SK-N-SH (cell line): ENCODE measurements around the gene FIGN. TPM values are rescaled to one million over a fixed set of nuclear protein-coding genes. Genes with fewer than 3 reads are reported as not detected.

Experiments used
- CTCF ChIA-PET: fragments of 300-600, 350-600 bp; formaldehyde crosslinking; extraction: SDS; loops from one replicate; lab custom pipeline; 2021; lab: Yijun Ruan, JAX
- POLR2A ChIA-PET: fragments of 350-600 bp; sonication (Branson Sonifier 250); formaldehyde crosslinking; extraction: SDS; loops from one replicate; lab custom pipeline; 2020; ENCODE audit warnings: antibody characterized with exemption, inconsistent platforms; lab: Yijun Ruan, JAX
- DNase-seq: peaks from one replicate; pipeline ENCODE4 v3.0.0; 2012
- H2AFZ ChIP-seq: fragments of 200-600 bp; sonication (generic); 2 replicates; pipeline ENCODE4 v1.8.1; 2016; ENCODE audit warnings: antibody characterized with exemption, mild to moderate bottlenecking, low read depth
- H3F3A ChIP-seq: fragments of 200-600 bp; sonication (generic); replicated peaks from 2 replicates; pipeline ENCODE3; 2016; ENCODE audit warnings: antibody characterized with exemption, mild to moderate bottlenecking; ENCODE audit not compliant: insufficient read depth
- H3K27ac ChIP-seq, 2 experiments: fragments of 200-500 bp in 1 of 2; fragments of 200-600 bp in 1 of 2; sonication (Bioruptor generic) in 1 of 2; sonication (generic), shearing (Covaris generic) in 1 of 2; 2 replicates each; pipeline versions ENCODE4 v1.5.1 to v1.6.1; 2014 to 2016; ENCODE audit warnings: low read depth in 2 of 2, inconsistent platforms in 1 of 2, low read length in 1 of 2, mild to moderate bottlenecking in 1 of 2, mixed read lengths in 1 of 2
- H3K27me3 ChIP-seq: fragments of 200-600 bp; sonication (generic), shearing (Covaris generic); 2 replicates; pipeline ENCODE4 v1.6.1; 2016; ENCODE audit warnings: mixed run types; ENCODE audit not compliant: insufficient read depth
- H3K36me3 ChIP-seq, 2 experiments: fragments of 200-500 bp in 1 of 2; fragments of 200-600 bp in 1 of 2; sonication (Bioruptor generic) in 1 of 2; sonication (generic) in 1 of 2; replicated peaks in 1 of 2; 2 replicates each; pipeline versions ENCODE3 to v1.5.1; 2014 to 2016; ENCODE audit warnings: low read length in 1 of 2, mild to moderate bottlenecking in 1 of 2; ENCODE audit not compliant: insufficient read depth in 2 of 2, control insufficient read depth in 1 of 2
- H3K4me1 ChIP-seq, 2 experiments: fragments of 200-500 bp in 1 of 2; fragments of 200-600 bp in 1 of 2; sonication (Bioruptor generic) in 1 of 2; sonication (generic), shearing (Covaris generic) in 1 of 2; 2 replicates each; pipeline versions ENCODE4 v1.5.1 to v1.6.1; 2014 to 2016; ENCODE audit warnings: low read depth in 1 of 2, low read length in 1 of 2, mixed run types in 1 of 2; ENCODE audit not compliant: insufficient read depth in 2 of 2, control insufficient read depth in 1 of 2
- H3K4me2 ChIP-seq: fragments of 200-600 bp; sonication (generic), shearing (Covaris generic); 2 replicates; pipeline ENCODE4 v1.6.1; 2017; ENCODE audit warnings: mixed run types
- H3K4me3 ChIP-seq, 2 experiments: fragments of 200-500 bp in 1 of 2; fragments of 200-600 bp in 1 of 2; sonication (Bioruptor generic) in 1 of 2; sonication (generic), shearing (Covaris generic) in 1 of 2; 2 replicates each; pipeline versions ENCODE4 v1.5.1 to v1.8.1; 2014 to 2016; ENCODE audit warnings: low read depth in 2 of 2, inconsistent platforms in 1 of 2, low read length in 1 of 2, mild to moderate bottlenecking in 1 of 2, mixed read lengths in 1 of 2, moderate library complexity in 1 of 2
- H3K79me2 ChIP-seq: fragments of 200-600 bp; sonication (generic); 2 replicates; pipeline ENCODE4 v1.8.1; 2017; ENCODE audit warnings: mild to moderate bottlenecking; ENCODE audit not compliant: insufficient read depth
- H3K9ac ChIP-seq: fragments of 200-600 bp; sonication (generic); 2 replicates; pipeline ENCODE4 v1.6.1; 2017; ENCODE audit warnings: mixed run types
- H3K9me2 ChIP-seq: fragments of 200-600 bp; sonication (generic); 2 replicates; pipeline ENCODE4 v1.6.1; 2017; ENCODE audit warnings: mixed run types
- H3K9me3 ChIP-seq: fragments of 200-600 bp; sonication (generic); 2 replicates; pipeline ENCODE4 v1.6.1; 2017; ENCODE audit warnings: mixed run types, mild to moderate bottlenecking, moderate library complexity
- H4K20me1 ChIP-seq: fragments of 200-600 bp; sonication (generic); 2 replicates; pipeline ENCODE4 v1.6.1; 2017; ENCODE audit warnings: mild to moderate bottlenecking, mixed run types; ENCODE audit not compliant: insufficient read depth
- CHD2 ChIP-seq: fragments of 150-350 bp; IDR thresholded peaks from 2 replicates; pipeline ENCODE4 v1.6.1; 2018; ENCODE audit warnings: low read length; ENCODE audit not compliant: partially characterized antibody
- ELF1 ChIP-seq: IDR thresholded peaks from 2 replicates; pipeline ENCODE4 v1.4.0; 2012
- EP300 ChIP-seq, 2 experiments: IDR thresholded peaks; 2 replicates each; pipeline versions ENCODE4 v1.4.0 to v1.6.1; 2012; ENCODE audit warnings: borderline replicate concordance in 1 of 2, low read depth in 1 of 2, low read length in 1 of 2
- FOSL2 ChIP-seq: IDR thresholded peaks from 2 replicates; pipeline ENCODE4 v1.4.0; 2012; ENCODE audit warnings: low read depth, mild to moderate bottlenecking, moderate library complexity, borderline replicate concordance
- FOXM1 ChIP-seq: IDR thresholded peaks from 2 replicates; pipeline ENCODE4 v1.4.0; 2012; ENCODE audit warnings: low read depth, mild to moderate bottlenecking
- GABPA ChIP-seq: IDR thresholded peaks from 2 replicates; pipeline ENCODE4 v1.4.0; 2012; ENCODE audit warnings: low read depth, mild to moderate bottlenecking
- GATA2 ChIP-seq: sonication (generic); formaldehyde crosslinking; IDR thresholded peaks from 2 replicates; pipeline ENCODE4 v1.5.0; 2020; ENCODE audit warnings: mild to moderate bottlenecking, missing genetic modification reagents
- JUND ChIP-seq: IDR thresholded peaks from 2 replicates; pipeline ENCODE4 v1.4.0; 2012
- MEF2A ChIP-seq: IDR thresholded peaks from 2 replicates; pipeline ENCODE4 v1.4.0; 2012; ENCODE audit warnings: low read depth, borderline replicate concordance
- NFIC ChIP-seq: IDR thresholded peaks from 2 replicates; pipeline ENCODE4 v1.4.0; 2012; ENCODE audit warnings: borderline replicate concordance
- POLR2AphosphoS5 ChIP-seq: IDR thresholded peaks from 2 replicates; pipeline ENCODE4 v1.6.1; 2012; ENCODE audit warnings: low read depth, low read length
- RCOR1 ChIP-seq: fragments of 150-350 bp; IDR thresholded peaks from 2 replicates; pipeline ENCODE4 v1.6.1; 2017; ENCODE audit warnings: antibody characterized with exemption, low read length
- RXRA ChIP-seq: IDR thresholded peaks from 2 replicates; pipeline ENCODE4 v1.4.0; 2012; ENCODE audit warnings: low read depth, mild to moderate bottlenecking, borderline replicate concordance
- TAF1 ChIP-seq: IDR thresholded peaks from 2 replicates; pipeline ENCODE4 v1.6.1; 2012; ENCODE audit warnings: low read depth, mild to moderate bottlenecking, low read length, moderate library complexity, borderline replicate concordance
- TCF12 ChIP-seq: IDR thresholded peaks from 2 replicates; pipeline ENCODE4 v1.4.0; 2012
- TEAD4 ChIP-seq: IDR thresholded peaks from 2 replicates; pipeline ENCODE4 v1.4.0; 2012; ENCODE audit warnings: mild to moderate bottlenecking, borderline replicate concordance; ENCODE audit not compliant: insufficient read depth
- WGBS: methylation state at CpG from one replicate; pipeline ENCODE4 v1.1.6; 2017; ENCODE audit warnings: low lambda C conversion rate; 5-methylcytosine and 5-hydroxymethylcytosine counted together
- polyA plus RNA-seq, 3 experiments: library from polyadenylated mRNA; depleted of rRNA; stranded (reverse); fragments of >200 nt; gene quantifications; 2 replicates each; pipeline ENCODE4 v1.2.3, GENCODE V29; 2012
- TF ChIP-seq, protein P1 (sequence below): IDR thresholded peaks from 2 replicates; pipeline ENCODE4; 2012

The FIGN gene
- polyA plus RNA-seq, 1 of the 3 experiments (the other 2 are of a cell fraction), result 0.74 TPM

DNA sequence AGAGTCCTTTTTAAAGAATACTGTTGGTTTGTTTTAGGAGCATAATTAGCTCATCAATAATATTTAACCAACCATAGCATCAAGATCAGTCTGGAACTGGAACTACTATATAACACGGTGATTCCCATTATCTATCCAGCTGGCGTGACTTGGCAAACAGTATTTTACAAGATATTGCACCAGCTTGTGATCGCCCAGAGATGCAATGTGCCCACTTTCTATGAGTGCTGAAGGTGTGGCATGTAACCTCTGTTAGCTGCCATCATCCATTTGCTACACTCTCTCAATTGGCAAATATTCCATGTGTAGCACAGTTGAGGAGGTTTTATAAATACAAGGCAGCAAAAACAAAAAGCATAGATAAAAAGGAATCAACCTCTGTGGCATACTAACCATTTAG is 64.9 kb downstream of the FIGN start:
- Histone ChIP-seq H3K27ac (no peak overlapping the region), H3K9me2 (no peaks in the 10 kb centered on the region), H2AFZ (no peak overlapping the region), H3K27me3 (no peaks in the 10 kb centered on the region), H3K4me3 (no peak overlapping the region), H3F3A (peaks cover 6% of the 10 kb centered on the region), H4K20me1 (no peaks in the 10 kb centered on the region), H3K4me2 (no peak overlapping the region), H3K36me3 (no peaks in the 10 kb centered on the region), H3K4me1 (peaks cover 0 to 2% of the 10 kb centered on the region in 2 experiments; a peak in 3 of 4 replicates), H3K79me2 (no peaks in the 10 kb centered on the region), H3K9ac (no peak overlapping the region), H3K9me3 (no peaks in the 10 kb centered on the region)
- POLR2A ChIA-PET, result no interaction called here
- TF ChIP-seq MEF2A (no peak), POLR2AphosphoS5 (no peak)
- WGBS, result 92% methylated on average over 3 of the region's 3 CpGs
- CTCF ChIA-PET, result interaction anchor here (0.6 to 1.1 kb wide), 4 partner anchors 13 to 60 kb away, joined by 3 read pairs; no protein-coding TSS in a partner anchor
- no peak for DNase-seq

DNA sequence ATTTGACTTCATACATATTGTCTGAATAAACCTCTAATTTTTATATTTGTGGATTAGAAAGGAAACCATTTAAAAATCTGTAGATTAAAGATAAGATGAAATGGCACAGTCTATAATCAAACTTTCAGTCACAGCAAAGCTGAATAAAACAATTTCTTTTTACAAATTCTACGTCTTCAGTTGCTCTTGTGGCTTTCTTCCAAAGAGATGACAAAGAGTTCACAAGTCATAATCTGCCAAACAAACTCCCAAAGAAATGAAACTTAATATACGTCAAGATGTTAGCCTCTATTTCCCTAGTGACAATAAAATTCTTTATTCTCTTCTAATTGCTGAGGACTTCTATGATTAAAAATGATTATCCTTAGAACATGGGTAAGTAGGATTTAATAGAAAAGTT is 66.3 kb downstream of the FIGN start:
- Histone ChIP-seq H3K4me3 (no peak overlapping the region), H3K9me3 (no peaks in the 10 kb centered on the region), H3K4me1 (peaks cover 0 to 14% of the 10 kb centered on the region in 2 experiments; a peak in 3 of 4 replicates), H3K79me2 (no peaks in the 10 kb centered on the region), H3K27ac (no peak overlapping the region), H4K20me1 (no peaks in the 10 kb centered on the region), H3K36me3 (no peaks in the 10 kb centered on the region), H3K4me2 (no peak overlapping the region), H3K9me2 (no peaks in the 10 kb centered on the region), H3F3A (peaks cover 6% of the 10 kb centered on the region), H3K27me3 (no peaks in the 10 kb centered on the region), H2AFZ (no peak overlapping the region), H3K9ac (no peak overlapping the region)
- CTCF ChIA-PET, result no interaction called here
- POLR2A ChIA-PET, result no interaction called here
- TF ChIP-seq, protein P1, sequence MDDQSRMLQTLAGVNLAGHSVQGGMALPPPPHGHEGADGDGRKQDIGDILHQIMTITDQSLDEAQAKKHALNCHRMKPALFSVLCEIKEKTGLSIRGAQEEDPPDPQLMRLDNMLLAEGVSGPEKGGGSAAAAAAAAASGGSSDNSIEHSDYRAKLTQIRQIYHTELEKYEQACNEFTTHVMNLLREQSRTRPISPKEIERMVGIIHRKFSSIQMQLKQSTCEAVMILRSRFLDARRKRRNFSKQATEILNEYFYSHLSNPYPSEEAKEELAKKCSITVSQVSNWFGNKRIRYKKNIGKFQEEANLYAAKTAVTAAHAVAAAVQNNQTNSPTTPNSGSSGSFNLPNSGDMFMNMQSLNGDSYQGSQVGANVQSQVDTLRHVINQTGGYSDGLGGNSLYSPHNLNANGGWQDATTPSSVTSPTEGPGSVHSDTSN, result no peak
- TF ChIP-seq GATA2 (no peak), FOXM1 (no peak), TAF1 (no peak), MEF2A (no peak), RCOR1 (no peak)
- no peak for DNase-seq
- WGBS, result 93% methylated on average over 2 of the region's 2 CpGs

DNA sequence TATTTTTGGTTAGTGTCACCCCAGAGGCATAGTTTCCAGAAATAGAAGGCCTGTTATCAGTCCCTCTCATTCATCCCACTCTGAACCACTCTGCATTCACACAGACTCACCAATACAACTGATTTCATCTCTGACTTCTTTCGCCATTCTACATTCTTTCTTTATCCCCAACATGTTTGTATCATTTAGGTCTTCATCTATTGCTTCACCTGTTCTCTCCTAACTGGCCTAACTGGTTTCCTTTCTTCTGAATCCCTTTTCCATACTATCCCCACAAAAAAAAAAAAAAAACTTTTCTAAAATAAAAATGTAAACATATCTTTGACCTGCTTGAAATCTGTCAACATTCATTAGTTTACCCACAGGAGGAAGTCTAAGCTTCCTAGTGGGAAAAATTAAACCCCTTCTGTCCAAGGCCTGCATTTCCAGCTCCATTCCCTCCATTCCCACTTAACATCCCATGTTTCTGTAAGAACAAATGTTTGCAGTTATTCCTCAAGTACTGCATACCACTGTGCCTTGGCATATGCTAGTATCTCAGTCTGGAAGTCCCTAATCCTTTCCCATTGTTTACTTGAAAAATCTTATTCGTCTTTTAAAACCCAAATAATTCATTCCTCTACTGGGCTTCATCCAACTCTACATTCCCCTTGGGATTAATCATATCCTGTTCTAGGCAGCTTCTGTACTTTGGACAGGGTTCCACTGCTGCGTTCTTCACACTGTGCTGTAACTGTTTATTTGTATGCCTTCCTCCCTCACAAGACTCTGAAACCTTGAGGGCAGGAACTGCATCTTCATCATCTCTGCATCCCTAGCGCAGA is 68.5 kb downstream of the FIGN start:
- Histone ChIP-seq H4K20me1 (no peaks in the 10 kb centered on the region), H3K4me3 (no peak overlapping the region), H3K27ac (peak overlapping the region; percentile 27 to 28; a peak in 2 of 4 replicates), H3F3A (peaks cover 6% of the 10 kb centered on the region), H3K79me2 (no peaks in the 10 kb centered on the region), H3K27me3 (no peaks in the 10 kb centered on the region), H3K4me1 (peaks cover 0 to 16% of the 10 kb centered on the region in 2 experiments; a peak in 2 of 4 replicates), H3K9me3 (no peaks in the 10 kb centered on the region), H3K9ac (no peak overlapping the region), H3K36me3 (no peaks in the 10 kb centered on the region), H3K9me2 (no peaks in the 10 kb centered on the region), H3K4me2 (no peak overlapping the region), H2AFZ (no peak overlapping the region)
- 41% methylated on average over 4 of the region's 4 CpGs for WGBS
- POLR2A ChIA-PET, result no interaction called here
- CTCF ChIA-PET, result no interaction called here
- DNase-seq, result no peak
- peak; percentile 86 for TF ChIP-seq JUND
- TF ChIP-seq GABPA, result no peak
- peak; percentile 39; the same call in 1 of the 2 replicates for TF ChIP-seq RXRA
- no peak for TF ChIP-seq CHD2
- peak; percentile 95 for TF ChIP-seq NFIC
- TF ChIP-seq TCF12, result peak; percentile 77; the same call in 1 of the 2 replicates
- no peak for TF ChIP-seq ELF1
- TF ChIP-seq MEF2A, result no peak
- peak; percentile 8 to 66; a peak in 2 of 4 replicates for TF ChIP-seq EP300 (IDR thresholded peaks at IDR 0.05; ENCODE audit: borderline replicate concordance in 1 of 2, low read depth in 1 of 2, low read length in 1 of 2)
- no peak for TF ChIP-seq FOXM1
- TF ChIP-seq FOSL2, result peak; percentile 66
- TF ChIP-seq TEAD4, result peak; percentile 80; the same call in 1 of the 2 replicates
- TF ChIP-seq, protein P1, result 0 out of 2 replicates have a peak, but pooled peaks have one; percentile 34
- TF ChIP-seq POLR2AphosphoS5, result 0 out of 2 replicates have a peak, but pooled peaks have one; percentile 22
